RWPE1 (cell line): ENCODE results near the gene ANKRD26.
A peak's percentile ranks its signal among the peaks of the same experiment; 100 is the strongest.

Experiments
- CTCF ChIA-PET: fragments of 350-600 bp; sonication (Branson Sonifier 250); formaldehyde crosslinking; extraction: SDS; loops from one replicate; lab custom pipeline; 2021; lab: Yijun Ruan, JAX
- POLR2A ChIA-PET: fragments of 400-600 bp; formaldehyde crosslinking; extraction: SDS; loops from one replicate; lab custom pipeline; 2020; ENCODE audit warnings: antibody characterized with exemption; ENCODE audit not compliant: low non-redundant PET; lab: Yijun Ruan, JAX
- DNase-seq: peaks from one replicate; pipeline ENCODE4 v3.0.0; 2012; ENCODE audit warnings: low spot score
- H3K27ac ChIP-seq: fragments of 450-650 bp; 2 replicates; pipeline ENCODE4 v1.5.1; 2017
- CTCF ChIP-seq: fragments of 450-650 bp; conservative IDR thresholded peaks from 2 replicates; pipeline ENCODE4 v1.5.1; 2017; ENCODE audit warnings: low read depth, mild to moderate bottlenecking

The ANKRD26 gene

GRCh38 chr10:27108165-27108564 lies 7.9 kb upstream of the ANKRD26 start:
- DNase-seq = no peak
- CTCF ChIA-PET = interaction anchor here (0.6 kb wide), 1 partner anchor 302 kb away, joined by 3 read pairs; no protein-coding TSS in a partner anchor
- no peak for TF ChIP-seq CTCF
- no peak overlapping the region for H3K27ac ChIP-seq
- POLR2A ChIA-PET = no interaction called here

- no peak for TF ChIP-seq CTCF
- ChIA-PET POLR2A (interaction anchor here (0.7 kb wide), 1 partner anchor 102 kb away, joined by 6 read pairs; no protein-coding TSS in a partner anchor), CTCF (no interaction called here)
- DNase-seq = no peak
- H3K27ac ChIP-seq = no peak overlapping the region
Observed at GRCh38 chr10:27104919-27105318, 4.6 kb upstream of the ANKRD26 start.

- TF ChIP-seq CTCF = no peak
- peak; percentile 2 for DNase-seq
- CTCF ChIA-PET = no interaction called here
- POLR2A ChIA-PET = no interaction called here
- peak overlapping the region; percentile 89 for H3K27ac ChIP-seq
Observed at GRCh38 chr10:27100813-27101347, 586 bp upstream of the ANKRD26 start.

- POLR2A ChIA-PET = no interaction called here
- H3K27ac ChIP-seq = peak overlapping the region; percentile 89
Observed at GRCh38 chr10:27099448-27099847, 846 bp downstream of the ANKRD26 start.

GRCh38 chr10:27088119-27089044 lies 11.9 kb downstream of the ANKRD26 start:
- TF ChIP-seq CTCF = no peak
- ChIA-PET POLR2A (no interaction called here), CTCF (no interaction called here)
- no peak for DNase-seq
- H3K27ac ChIP-seq = no peak overlapping the region

More at GRCh38 chr10:27099448-27099847, 846 bp downstream of the ANKRD26 start:
- CTCF ChIA-PET = interaction anchor here (0.6 kb wide), 1 partner anchor 13 kb away, joined by 3 read pairs; no protein-coding TSS in a partner anchor
- no peak for TF ChIP-seq CTCF
- DNase-seq = no peak

GRCh38 chr10:27072436-27073114 lies 27.7 kb downstream of the ANKRD26 start:
- no peak for DNase-seq
- no peak for TF ChIP-seq CTCF
- H3K27ac ChIP-seq = no peak overlapping the region
- CTCF ChIA-PET = no interaction called here
- POLR2A ChIA-PET = no interaction called here
